Measurements from ENCODE around the gene CXCL10. TPM values are rescaled to one million over a fixed set of nuclear protein-coding genes. Genes with fewer than 3 reads are reported as not detected.

Gene CXCL10
- total and polyA plus RNA-seq, 9 of the 15 experiments (the other 6 are each of a cell fraction or from before 2014, with no cell fraction given) = 0.06 to 0.18 (median 0.08) TPM; not detected in 6

- TF ChIP-seq ZZZ3 (IDR thresholded peaks at IDR 0.05) = no peak
- TF ChIP-seq NFATC3 (IDR thresholded peaks at IDR 0.05) = no peak
- TF ChIP-seq SMARCA4 (IDR thresholded peaks at IDR 0.05) = no peak
- TF ChIP-seq ZC3H11A (IDR thresholded peaks at IDR 0.05; ENCODE audit: low read depth, low read length) = no peak
- no peak for TF ChIP-seq CREB3 (tag; conservative IDR thresholded peaks at IDR 0.05; ENCODE audit: low read depth)
- no peak for TF ChIP-seq SAFB (IDR thresholded peaks at IDR 0.05; ENCODE audit: borderline replicate concordance, low read depth, low read length)
- TF ChIP-seq JUNB (CRISPR knock-in tag; conservative IDR thresholded peaks at IDR 0.05) = no peak
- TF ChIP-seq TARDBP (IDR thresholded peaks at IDR 0.05) = no peak
- TF ChIP-seq HBP1 (CRISPR knock-in tag; IDR thresholded peaks at IDR 0.05) = no peak
These were observed 768 bp upstream of the CXCL10 start (continued) for GRCh38 chr4:76024065-76024464.

GRCh38 chr4:76022677-76023076 is 620 bp downstream of the CXCL10 start:
- BruUV-seq (replicated peaks) = no TSS peak
- H4K20me1 ChIP-seq (replicated peaks; ENCODE audit: control insufficient read depth, insufficient read depth, low read length) = no peaks in the 10 kb centered on the region
- 4% methylated on average over 2 of the region's 2 CpGs for WGBS (ENCODE audit: insufficient coverage, low coverage, missing lambda C conversion rate)
- peaks cover under 1 to 2% of the 10 kb centered on the region in 2 experiments; a peak in 2 of 5 replicates for H3K27me3 ChIP-seq (ENCODE audit: control insufficient read depth in 2 of 2, insufficient read depth in 2 of 2, low read length in 2 of 2)
- DNase-seq (ENCODE audit: extremely low read depth in 1 of 4, low spot score in 3 of 4) (no peak), FAIRE-seq (no peak), ATAC-seq (no peak)
- H3K36me3 ChIP-seq (ENCODE audit: control insufficient read depth, insufficient read depth, low read length) = no peaks in the 10 kb centered on the region
- H3K9ac ChIP-seq (ENCODE audit: insufficient read depth in 1 of 2, low read depth in 2 of 2, low read length in 2 of 2) = no peak overlapping the region
- no peaks in the 10 kb centered on the region for H3K9me1 ChIP-seq (ENCODE audit: control insufficient read depth, insufficient read depth, low read length)
- intact Hi-C loops (cut with micrococcal nuclease) (no loop called here), in situ Hi-C loops (cut with MboI) (no loop called here)
- H2AFZ ChIP-seq (ENCODE audit: low read depth, low read length) = no peak overlapping the region
- no peak overlapping the region for H3K4me2 ChIP-seq (ENCODE audit: insufficient read depth, low read length)
- ChIA-PET CTCF (ENCODE audit: low intra/inter-chr PET ratio) (no interaction called here), POLR2A (no interaction called here)
- H3K27ac ChIP-seq (ENCODE audit: extremely low read depth, low read depth, low read length) = no peak overlapping the region
- no peaks in the 10 kb centered on the region for H3K9me3 ChIP-seq (replicated peaks; ENCODE audit: control insufficient read depth, insufficient read depth, low read depth, low read length)
- H3K4me1 ChIP-seq (replicated peaks in 1 of 2; ENCODE audit: control insufficient read depth in 2 of 2, insufficient read depth in 2 of 2, low read length in 2 of 2) = no peaks in the 10 kb centered on the region; a peak in 2 of 5 replicates
- no peak overlapping the region for H3K4me3 ChIP-seq
- H3K79me2 ChIP-seq (ENCODE audit: control insufficient read depth, insufficient read depth, low read length) = no peaks in the 10 kb centered on the region
- TF ChIP-seq HES1 (IDR thresholded peaks at IDR 0.05; ENCODE audit: low read depth) (no peak), GABPB2 (CRISPR knock-in tag; conservative IDR thresholded peaks at IDR 0.05) (no peak), ZC3H4 (CRISPR knock-in tag; IDR thresholded peaks at IDR 0.05; ENCODE audit: borderline replicate concordance) (no peak), SPI1 (IDR thresholded peaks at IDR 0.05; ENCODE audit: borderline replicate concordance, low read depth, low read length) (no peak), CHD1 (IDR thresholded peaks at IDR 0.05; ENCODE audit: low read length) (no peak), BDP1 (IDR thresholded peaks at IDR 0.05; ENCODE audit: insufficient read depth, insufficient read length) (no peak), ZNF561 (CRISPR knock-in tag; conservative IDR thresholded peaks at IDR 0.05) (no peak), MTA1 (IDR thresholded peaks at IDR 0.05; ENCODE audit: borderline replicate concordance) (no peak), E4F1 (CRISPR knock-in tag; IDR thresholded peaks at IDR 0.05; ENCODE audit: borderline replicate concordance) (no peak), MTA3 (IDR thresholded peaks at IDR 0.05; ENCODE audit: borderline replicate concordance) (no peak)

Data from K562 (cell line).